NT2/D1 (cell line): ENCODE measurements around the gene HDAC7.

Experiments
- SUZ12 ChIP-seq: IDR thresholded peaks from 2 replicates; pipeline ENCODE4 v1.6.1; 2011; ENCODE audit not compliant: insufficient read length, insufficient read depth; ENCODE audit errors: extremely low read depth
- YY1 ChIP-seq: IDR thresholded peaks from 2 replicates; pipeline ENCODE4 v1.6.1; 2011; ENCODE audit not compliant: insufficient read length, insufficient read depth
- ZNF274 ChIP-seq: IDR thresholded peaks from 2 replicates; pipeline ENCODE4 v1.6.1; 2011; ENCODE audit warnings: mild to moderate bottlenecking, low read depth, low read length

DNA sequence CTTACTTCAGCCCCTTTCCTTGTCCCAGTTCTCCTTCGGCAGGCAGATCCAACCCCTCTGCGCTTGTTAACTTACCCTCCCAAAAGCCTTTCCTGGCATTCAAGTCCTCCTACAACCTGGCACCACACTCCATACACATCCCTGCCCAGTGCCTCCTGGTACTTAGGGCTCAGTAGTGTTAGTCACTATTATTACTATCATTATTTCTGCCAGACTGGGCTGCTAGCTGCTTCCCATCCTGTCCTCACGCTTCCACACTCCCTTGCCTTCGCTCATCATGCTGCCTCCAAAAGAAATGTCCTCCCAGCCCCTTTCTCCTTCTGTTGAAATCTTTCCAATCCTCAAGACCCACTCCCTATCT lies 1.6 kb upstream of the HDAC7 start:
- TF ChIP-seq ZNF274 (no peak), SUZ12 (no peak), YY1 (no peak)
